Measurements from ENCODE around the gene ZNF816. TPM values are rescaled to one million over a fixed set of nuclear protein-coding genes. Genes with fewer than 3 reads are reported as not detected.

ZNF816 gene
- total RNA-seq, 1 experiment from 2014 or later, result 8.9 TPM

GRCh38 chr19:52995711-52996110 is 33.0 kb upstream of the ZNF816 start:
- no peak for TF ChIP-seq TCF7L2 (IDR thresholded peaks at IDR 0.05; ENCODE audit: borderline replicate concordance, extremely low read depth, insufficient read depth, insufficient read length)
- no peak for TF ChIP-seq YY1 (IDR thresholded peaks at IDR 0.05; ENCODE audit: extremely low read depth, insufficient replicate concordance, low read depth, low read length)
- no peak for TF ChIP-seq ATF3 (IDR thresholded peaks at IDR 0.05)
- Histone ChIP-seq H3K4me1 (ENCODE audit: control insufficient read depth in 1 of 2, insufficient read depth in 2 of 2, low read length in 2 of 2) (peaks cover 0 to 15% of the 10 kb centered on the region in 2 experiments; a peak in 2 of 4 replicates), H3K9me2 (ENCODE audit: insufficient read depth) (no peaks in the 10 kb centered on the region), H3K9me3 (ENCODE audit: control insufficient read depth in 1 of 2, insufficient read depth in 1 of 2, low read depth in 1 of 2, low read length in 2 of 2) (peaks cover 0 to 3% of the 10 kb centered on the region in 2 experiments; a peak in 2 of 4 replicates), H3K4me3 (replicated peaks in 1 of 2; ENCODE audit: low read depth in 1 of 2, low read length in 2 of 2) (no peak overlapping the region), H4K20me1 (ENCODE audit: insufficient read depth) (no peaks in the 10 kb centered on the region), H3K36me3 (ENCODE audit: control insufficient read depth in 1 of 2, insufficient read depth in 2 of 2, low read length in 2 of 2) (no peaks in the 10 kb centered on the region), H3K27me3 (ENCODE audit: insufficient read depth, low read length) (no peaks in the 10 kb centered on the region), H3K9ac (ENCODE audit: low read length) (no peak overlapping the region), H2AFZ (ENCODE audit: low read depth, low read length, poor library complexity, severe bottlenecking) (no peak overlapping the region), H3K4me2 (ENCODE audit: low read length) (no peak overlapping the region), H3K27ac (ENCODE audit: low read depth, low read length) (no peak overlapping the region), H3K79me2 (ENCODE audit: insufficient read depth, low read length) (no peaks in the 10 kb centered on the region)
- ChIA-PET RAD21 (ENCODE audit: low non-redundant PET in 1 of 2, low total read pairs in 2 of 2, uncharacterized antibody in 2 of 2, unreplicated experiment in 2 of 2) (no interaction called here), CTCF (no interaction called here), POLR2A (no interaction called here)
- BruUV-seq (replicated peaks), result no TSS peak
- ATAC-seq (no peak), DNase-seq (ENCODE audit: low read depth, low spot score) (no peak)
- intact Hi-C loops (cut with micrococcal nuclease), result no loop called here

- Histone ChIP-seq H3K9me2 (ENCODE audit: insufficient read depth) (no peaks in the 10 kb centered on the region), H3K27ac (ENCODE audit: low read depth, low read length) (no peak overlapping the region), H2AFZ (ENCODE audit: low read depth, low read length, poor library complexity, severe bottlenecking) (no peak overlapping the region), H3K4me2 (ENCODE audit: low read length) (peak overlapping the region; percentile 45), H3K4me3 (replicated peaks in 1 of 2; ENCODE audit: low read depth in 1 of 2, low read length in 2 of 2) (peak overlapping the region; percentile 31 to 40), H3K79me2 (ENCODE audit: insufficient read depth, low read length) (no peaks in the 10 kb centered on the region), H3K27me3 (ENCODE audit: insufficient read depth, low read length) (no peaks in the 10 kb centered on the region), H3K9me3 (ENCODE audit: control insufficient read depth in 1 of 2, insufficient read depth in 1 of 2, low read depth in 1 of 2, low read length in 2 of 2) (peaks cover 0 to 3% of the 10 kb centered on the region in 2 experiments; a peak in 2 of 4 replicates), H4K20me1 (ENCODE audit: insufficient read depth) (no peaks in the 10 kb centered on the region), H3K36me3 (ENCODE audit: control insufficient read depth in 1 of 2, insufficient read depth in 2 of 2, low read length in 2 of 2) (no peaks in the 10 kb centered on the region), H3K9ac (ENCODE audit: low read length) (no peak overlapping the region), H3K4me1 (ENCODE audit: control insufficient read depth in 1 of 2, insufficient read depth in 2 of 2, low read length in 2 of 2) (peaks cover 0 to 17% of the 10 kb centered on the region in 2 experiments; a peak in 2 of 4 replicates)
- intact Hi-C loops (cut with micrococcal nuclease), result no loop called here
- CTCF ChIA-PET, result no interaction called here
- DNase-seq (ENCODE audit: low read depth, low spot score) (peak; percentile 32), ATAC-seq (peak; percentile 68)
- no TSS peak for BruUV-seq (replicated peaks)
- TF ChIP-seq MAX (IDR thresholded peaks at IDR 0.05) (no peak), RAD21 (IDR thresholded peaks at IDR 0.05; ENCODE audit: low read depth) (peak; percentile 29; the same call in 1 of the 2 replicates), CBX3 (IDR thresholded peaks at IDR 0.05; ENCODE audit: low read depth) (no peak)
- POLR2A ChIA-PET, result no interaction called here
- RAD21 ChIA-PET (ENCODE audit: low non-redundant PET in 1 of 2, low total read pairs in 2 of 2, uncharacterized antibody in 2 of 2, unreplicated experiment in 2 of 2), result interaction anchor here in 1 of 2 experiments (0.7 kb wide), 1 partner anchor 746 kb away, joined by 4 read pairs; no protein-coding TSS in a partner anchor
Measured at GRCh38 chr19:52993342-52994178, 30.9 kb upstream of the ZNF816 start.

Measured in HCT116 (cell line).